Measurements from ENCODE around the gene COPS9.

The COPS9 gene

DNA sequence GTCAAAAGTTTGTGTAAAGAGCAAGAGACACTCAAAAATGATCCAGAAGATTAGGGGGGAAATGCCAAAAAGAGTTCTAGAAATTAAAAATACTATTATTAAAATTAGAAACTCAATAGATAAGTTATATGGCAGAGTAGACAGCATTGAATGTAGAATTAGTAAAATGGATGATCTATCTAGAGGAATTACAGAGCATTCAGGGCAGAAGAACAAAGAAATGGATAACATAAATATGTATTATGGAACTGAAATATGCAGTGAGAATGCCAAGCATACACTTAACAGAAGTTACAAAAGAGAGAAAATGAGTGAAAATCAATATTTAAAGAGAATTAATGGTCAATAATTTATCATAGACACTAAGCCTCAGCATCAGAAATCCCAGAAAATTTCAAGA is 49.5 kb downstream of the COPS9 start:
- Histone ChIP-seq H3K79me2 (ENCODE audit: insufficient read depth, low read length) (no peaks in the 10 kb centered on the region), H3K36me3 (ENCODE audit: insufficient read depth, low read length) (no peaks in the 10 kb centered on the region), H3K9me2 (replicated peaks; ENCODE audit: low read depth, low read length) (no peaks in the 10 kb centered on the region), H3K4me3 (ENCODE audit: low read length, poor library complexity, severe bottlenecking) (no peak overlapping the region), H3K27me3 (ENCODE audit: insufficient read depth, low read length, poor library complexity, severe bottlenecking) (no peaks in the 10 kb centered on the region), H2AFZ (ENCODE audit: low read length) (no peak overlapping the region), H3K4me2 (ENCODE audit: low read depth, low read length, poor library complexity, severe bottlenecking) (no peak overlapping the region), H3K4me1 (ENCODE audit: insufficient read depth, low read length, poor library complexity, severe bottlenecking) (no peaks in the 10 kb centered on the region), H4K20me1 (ENCODE audit: insufficient read depth, low read length, poor library complexity, severe bottlenecking) (no peaks in the 10 kb centered on the region), H3K9me3 (ENCODE audit: insufficient read depth, low read depth, low read length) (peaks cover 8% of the 10 kb centered on the region; the same call in 1 of the 2 replicates), H3K9ac (ENCODE audit: low read depth, low read length, poor library complexity, severe bottlenecking) (no peak overlapping the region), H3F3A (ENCODE audit: low read depth) (no peaks in the 10 kb centered on the region)
- no peak for TF ChIP-seq EZH2phosphoT487 (IDR thresholded peaks at IDR 0.05; ENCODE audit: borderline replicate concordance)
- TF ChIP-seq, protein P1, sequence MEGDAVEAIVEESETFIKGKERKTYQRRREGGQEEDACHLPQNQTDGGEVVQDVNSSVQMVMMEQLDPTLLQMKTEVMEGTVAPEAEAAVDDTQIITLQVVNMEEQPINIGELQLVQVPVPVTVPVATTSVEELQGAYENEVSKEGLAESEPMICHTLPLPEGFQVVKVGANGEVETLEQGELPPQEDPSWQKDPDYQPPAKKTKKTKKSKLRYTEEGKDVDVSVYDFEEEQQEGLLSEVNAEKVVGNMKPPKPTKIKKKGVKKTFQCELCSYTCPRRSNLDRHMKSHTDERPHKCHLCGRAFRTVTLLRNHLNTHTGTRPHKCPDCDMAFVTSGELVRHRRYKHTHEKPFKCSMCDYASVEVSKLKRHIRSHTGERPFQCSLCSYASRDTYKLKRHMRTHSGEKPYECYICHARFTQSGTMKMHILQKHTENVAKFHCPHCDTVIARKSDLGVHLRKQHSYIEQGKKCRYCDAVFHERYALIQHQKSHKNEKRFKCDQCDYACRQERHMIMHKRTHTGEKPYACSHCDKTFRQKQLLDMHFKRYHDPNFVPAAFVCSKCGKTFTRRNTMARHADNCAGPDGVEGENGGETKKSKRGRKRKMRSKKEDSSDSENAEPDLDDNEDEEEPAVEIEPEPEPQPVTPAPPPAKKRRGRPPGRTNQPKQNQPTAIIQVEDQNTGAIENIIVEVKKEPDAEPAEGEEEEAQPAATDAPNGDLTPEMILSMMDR (conservative IDR thresholded peaks at IDR 0.05; ENCODE audit: low read length) = no peak
